Colonic mucosa (tissue), 4 donors: Measurements from ENCODE around the gene ADAMTSL1. TPM values are rescaled to one million over a fixed set of nuclear protein-coding genes. Genes with fewer than 3 reads are reported as not detected.

ENCODE experiments used
- DNase-seq: peaks from one replicate; pipeline ENCODE4 v3.0.0-alpha.2; 2020
- H3K27ac ChIP-seq: fragments of 200-600 bp; one replicate; pipeline ENCODE4 v1.8.0; 2021
- H3K27me3 ChIP-seq: fragments of 200-600 bp; one replicate; pipeline ENCODE4 v1.8.0; 2021
- H3K36me3 ChIP-seq: fragments of 200-600 bp; one replicate; pipeline ENCODE4 v1.8.0; 2021
- H3K4me1 ChIP-seq: fragments of 200-600 bp; one replicate; pipeline ENCODE4 v1.8.0; 2021; ENCODE audit warnings: mild to moderate bottlenecking
- H3K4me3 ChIP-seq: fragments of 200-600 bp; one replicate; pipeline ENCODE4 v1.8.0; 2021
- H3K9ac ChIP-seq, 2 donors: one replicate each; pipeline ENCODE4 v1.7.0; 2013; ENCODE audit warnings: control low read depth in 2 of 2, low read depth in 2 of 2, low read length in 2 of 2
- H3K9me3 ChIP-seq: fragments of 200-600 bp; one replicate; pipeline ENCODE4 v1.8.0; 2021
- intact Hi-C: fragments of 100-400 bp; cut with DNase I; formaldehyde crosslinking; loops from one replicate; pipeline ENCODE4 v1.14.1; 2022
- total RNA-seq, 2 donors: library from RNA; stranded (reverse); fragmentation: NEBNext Ultra II Directional in 1 of 2; extraction: Animal tissue kit (Norgen Biotek cat#: 25700) in 1 of 2; gene quantifications; one replicate each; pipeline ENCODE4 v1.2.1, GENCODE V29; 2021
- TF ChIP-seq, protein P1 (sequence below): fragments of 200-600 bp; IDR thresholded peaks from one replicate; pipeline ENCODE4 v1.8.0; 2022; ENCODE audit warnings: antibody characterized with exemption, mild to moderate bottlenecking
- donor health status: healthy.
- donor health status: DM: no; HTN: no; CAD: no.
- donor health status: DM: no; HTN: no; CAD: no.

The ADAMTSL1 gene
- total RNA-seq, 2 donors from 2014 or later, result 10.2 to 14.7 TPM

DNA sequence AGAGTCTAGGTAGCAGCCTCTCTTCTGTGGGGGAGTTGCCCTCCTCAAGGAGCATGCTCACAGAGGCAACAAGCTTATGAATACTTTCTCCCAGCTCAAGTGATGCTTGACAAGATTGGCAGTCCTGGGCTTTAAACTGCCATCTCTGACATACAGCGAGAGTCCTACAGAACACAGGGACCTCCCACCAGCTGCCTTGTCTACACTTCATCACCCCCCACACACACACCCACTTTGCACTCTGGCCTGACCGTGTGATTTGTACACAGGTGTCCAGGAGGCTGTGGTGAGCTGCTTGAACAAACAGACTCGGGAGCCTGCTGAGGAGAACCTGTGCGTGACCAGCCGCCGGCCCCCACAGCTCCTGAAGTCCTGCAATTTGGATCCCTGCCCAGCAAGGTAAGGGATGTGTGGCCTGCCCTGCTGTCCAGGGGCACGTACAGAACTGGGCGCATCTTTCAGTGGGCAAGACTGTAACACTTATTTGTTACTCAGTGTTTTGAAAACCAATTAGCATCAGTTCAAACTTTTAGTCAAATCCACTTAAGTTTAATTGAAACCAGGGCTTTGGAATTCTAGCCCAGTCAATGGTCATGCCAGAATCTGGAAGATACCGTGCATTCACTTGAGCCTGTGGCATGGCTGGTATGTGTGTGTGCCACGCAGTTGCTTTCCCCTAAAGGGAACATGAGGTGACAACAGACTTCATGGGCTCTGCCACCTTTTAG is 247.5 kb downstream of the ADAMTSL1 start:
- no peak overlapping the region for H3K27ac ChIP-seq
- no peak for DNase-seq
- TF ChIP-seq, protein P1, sequence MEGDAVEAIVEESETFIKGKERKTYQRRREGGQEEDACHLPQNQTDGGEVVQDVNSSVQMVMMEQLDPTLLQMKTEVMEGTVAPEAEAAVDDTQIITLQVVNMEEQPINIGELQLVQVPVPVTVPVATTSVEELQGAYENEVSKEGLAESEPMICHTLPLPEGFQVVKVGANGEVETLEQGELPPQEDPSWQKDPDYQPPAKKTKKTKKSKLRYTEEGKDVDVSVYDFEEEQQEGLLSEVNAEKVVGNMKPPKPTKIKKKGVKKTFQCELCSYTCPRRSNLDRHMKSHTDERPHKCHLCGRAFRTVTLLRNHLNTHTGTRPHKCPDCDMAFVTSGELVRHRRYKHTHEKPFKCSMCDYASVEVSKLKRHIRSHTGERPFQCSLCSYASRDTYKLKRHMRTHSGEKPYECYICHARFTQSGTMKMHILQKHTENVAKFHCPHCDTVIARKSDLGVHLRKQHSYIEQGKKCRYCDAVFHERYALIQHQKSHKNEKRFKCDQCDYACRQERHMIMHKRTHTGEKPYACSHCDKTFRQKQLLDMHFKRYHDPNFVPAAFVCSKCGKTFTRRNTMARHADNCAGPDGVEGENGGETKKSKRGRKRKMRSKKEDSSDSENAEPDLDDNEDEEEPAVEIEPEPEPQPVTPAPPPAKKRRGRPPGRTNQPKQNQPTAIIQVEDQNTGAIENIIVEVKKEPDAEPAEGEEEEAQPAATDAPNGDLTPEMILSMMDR, result no peak
- intact Hi-C loops, result no loop called here
- H3K9me3 ChIP-seq, result no peaks in the 10 kb centered on the region
- H3K9ac ChIP-seq, result no peak overlapping the region
- H3K4me3 ChIP-seq, result no peak overlapping the region
- no peaks in the 10 kb centered on the region for H3K4me1 ChIP-seq
- H3K27me3 ChIP-seq, result no peaks in the 10 kb centered on the region
- no peaks in the 10 kb centered on the region for H3K36me3 ChIP-seq

DNA sequence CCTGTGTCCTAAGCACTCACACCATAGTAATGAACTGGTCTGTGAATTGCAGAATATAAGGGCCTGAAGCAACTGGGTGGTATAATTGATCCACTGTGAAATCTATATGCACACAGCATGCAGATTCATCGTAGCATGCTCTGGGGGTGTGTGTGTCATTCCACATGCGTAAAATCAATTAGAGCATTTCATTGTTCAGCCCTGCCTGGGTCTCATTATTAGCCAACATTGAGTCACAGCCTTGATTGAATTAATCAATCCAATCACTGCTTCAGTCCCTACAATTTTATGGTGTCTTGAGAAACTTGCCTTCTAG is 248.0 kb downstream of the ADAMTSL1 start:
- intact Hi-C loops, result no loop called here
- no peak overlapping the region for H3K4me3 ChIP-seq
- no peaks in the 10 kb centered on the region for H3K9me3 ChIP-seq
- H3K27me3 ChIP-seq, result no peaks in the 10 kb centered on the region
- TF ChIP-seq, protein P1, result no peak
- H3K36me3 ChIP-seq, result no peaks in the 10 kb centered on the region
- no peak overlapping the region for H3K9ac ChIP-seq
- H3K27ac ChIP-seq, result no peak overlapping the region
- DNase-seq, result no peak
- H3K4me1 ChIP-seq, result no peaks in the 10 kb centered on the region

DNA sequence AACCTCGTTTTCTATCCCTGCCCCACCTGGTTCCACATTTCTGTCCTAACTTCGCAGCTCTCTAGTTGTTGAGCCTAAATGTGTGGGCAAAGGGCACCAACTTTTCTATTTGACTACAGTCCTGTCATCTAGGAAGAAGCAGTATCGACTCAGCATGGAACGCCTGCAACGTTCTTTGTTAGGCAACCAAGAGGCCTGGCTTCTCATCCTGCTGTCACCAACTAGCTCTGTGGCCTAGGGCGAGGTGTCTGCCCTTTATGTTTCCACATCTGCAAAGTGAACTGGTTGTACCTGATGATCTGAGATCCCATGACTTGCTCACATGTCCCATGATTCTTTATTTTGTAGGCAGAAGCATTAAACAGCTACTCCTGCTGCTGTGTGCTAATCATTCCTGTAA is 248.9 kb downstream of the ADAMTSL1 start:
- TF ChIP-seq, protein P1, result no peak
- DNase-seq, result no peak
- H3K36me3 ChIP-seq, result no peaks in the 10 kb centered on the region
- no peak overlapping the region for H3K27ac ChIP-seq
- no peaks in the 10 kb centered on the region for H3K9me3 ChIP-seq
- no peak overlapping the region for H3K4me3 ChIP-seq
- no peak overlapping the region for H3K9ac ChIP-seq
- intact Hi-C loops, result no loop called here
- no peaks in the 10 kb centered on the region for H3K27me3 ChIP-seq
- H3K4me1 ChIP-seq, result no peaks in the 10 kb centered on the region

DNA sequence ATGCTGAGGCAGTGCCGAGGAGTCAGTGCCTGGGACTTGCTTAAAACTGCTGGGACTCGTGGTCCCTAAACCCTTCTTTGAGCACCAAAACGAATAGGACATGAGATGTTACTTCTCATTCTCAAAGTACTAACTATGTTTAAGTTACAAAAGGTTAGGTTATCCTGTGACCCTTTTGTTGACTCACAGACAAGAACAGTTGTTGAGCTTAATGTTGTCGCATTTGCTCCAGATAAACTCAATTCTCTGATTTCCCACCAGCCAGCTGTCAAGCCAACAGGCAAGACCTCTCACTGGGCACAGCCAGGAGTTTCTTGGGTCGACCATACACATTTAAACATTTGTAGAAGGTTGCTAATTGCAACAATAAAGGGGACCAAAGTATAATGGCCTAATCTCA is 249.4 kb downstream of the ADAMTSL1 start:
- intact Hi-C loops, result no loop called here

DNA sequence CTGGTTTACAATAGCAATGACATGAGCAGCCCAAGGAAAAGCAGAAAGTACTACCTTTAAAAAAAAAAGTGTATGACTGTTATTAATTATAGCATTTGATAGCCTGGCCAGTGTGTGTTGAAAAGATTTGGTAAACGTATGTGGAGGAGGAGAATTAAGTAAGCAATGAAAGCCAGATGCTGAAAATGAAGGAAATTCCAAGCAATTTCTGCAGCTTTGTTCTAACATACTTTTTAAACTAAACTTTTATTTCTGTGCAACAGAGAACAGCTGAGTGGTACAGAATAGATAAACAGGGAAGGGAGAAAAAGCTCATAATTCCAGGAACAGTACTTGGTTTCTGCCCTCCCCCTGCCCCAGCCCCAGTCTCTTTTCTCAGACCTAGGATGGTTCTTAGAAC is 252.6 kb downstream of the ADAMTSL1 start:
- no peak overlapping the region for H3K27ac ChIP-seq
- H3K36me3 ChIP-seq, result no peaks in the 10 kb centered on the region
- no peaks in the 10 kb centered on the region for H3K4me1 ChIP-seq
- intact Hi-C loops, result no loop called here
- no peaks in the 10 kb centered on the region for H3K9me3 ChIP-seq
- no peak overlapping the region for H3K4me3 ChIP-seq
- H3K27me3 ChIP-seq, result no peaks in the 10 kb centered on the region
- TF ChIP-seq, protein P1, result no peak
- no peak for DNase-seq
- H3K9ac ChIP-seq, result no peak overlapping the region

More for the DNA sequence above, 249.4 kb downstream of the ADAMTSL1 start:
- Histone ChIP-seq H3K4me3 (no peak overlapping the region), H3K9me3 (no peaks in the 10 kb centered on the region), H3K4me1 (no peaks in the 10 kb centered on the region), H3K9ac (no peak overlapping the region), H3K36me3 (no peaks in the 10 kb centered on the region), H3K27me3 (no peaks in the 10 kb centered on the region), H3K27ac (no peak overlapping the region)
- DNase-seq, result no peak
- TF ChIP-seq, protein P1, result no peak
